ENCODE data around the gene ZFR.
"Not testable (repeated sequence)": the region's sequence is repeated elsewhere in the genome, so short reads cannot be mapped to it uniquely, and the experiment has no call there.

ZFR gene

GRCh38 chr5:32452316-32452715, 7.8 kb upstream of the ZFR start:
- DNase-seq (ENCODE audit: low read depth, low spot score), result not testable (repeated sequence)

- no peak for DNase-seq (ENCODE audit: low read depth, low spot score)
These were observed 6.4 kb upstream of the ZFR start for GRCh38 chr5:32450952-32451351.

GRCh38 chr5:32449262-32449661, 4.7 kb upstream of the ZFR start:
- no peak for DNase-seq (ENCODE audit: low read depth, low spot score)

- no peak for DNase-seq (ENCODE audit: low read depth, low spot score)
These were observed 2.1 kb upstream of the ZFR start for GRCh38 chr5:32446630-32447029.

GRCh38 chr5:32445831-32446614, 1.5 kb upstream of the ZFR start:
- no peak for DNase-seq (ENCODE audit: low read depth, low spot score)

- no peak for DNase-seq (ENCODE audit: low read depth, low spot score)
These were observed 783 bp upstream of the ZFR start for GRCh38 chr5:32445287-32445758.

- peak; percentile 19 for DNase-seq (ENCODE audit: low read depth, low spot score)
These were observed 754 bp downstream of the ZFR start for GRCh38 chr5:32443541-32444430.

GRCh38 chr5:32443145-32443540, 1.4 kb downstream of the ZFR start:
- no peak for DNase-seq (ENCODE audit: low read depth, low spot score)

GRCh38 chr5:32439086-32439642, 5.4 kb downstream of the ZFR start:
- no peak for DNase-seq (ENCODE audit: low read depth, low spot score)

- DNase-seq (ENCODE audit: low read depth, low spot score), result no peak
These were observed 7.8 kb downstream of the ZFR start for GRCh38 chr5:32436553-32437242.

- DNase-seq (ENCODE audit: low read depth, low spot score), result no peak
These were observed 9.2 kb downstream of the ZFR start for GRCh38 chr5:32435383-32435782.

GRCh38 chr5:32434221-32434620, 10.3 kb downstream of the ZFR start:
- DNase-seq (ENCODE audit: low read depth, low spot score), result no peak

GRCh38 chr5:32432633-32433032, 11.9 kb downstream of the ZFR start:
- DNase-seq (ENCODE audit: low read depth, low spot score), result no peak

- not testable (repeated sequence) for DNase-seq (ENCODE audit: low read depth, low spot score)
These were observed 13.7 kb downstream of the ZFR start for GRCh38 chr5:32430825-32431224.

- DNase-seq (ENCODE audit: low read depth, low spot score), result no peak
These were observed 16.1 kb downstream of the ZFR start for GRCh38 chr5:32428426-32428825.

- no peak for DNase-seq (ENCODE audit: low read depth, low spot score)
These were observed 17.9 kb downstream of the ZFR start for GRCh38 chr5:32426440-32427151.

GRCh38 chr5:32422697-32423096, 21.8 kb downstream of the ZFR start:
- no peak for DNase-seq (ENCODE audit: low read depth, low spot score)

- DNase-seq (ENCODE audit: low read depth, low spot score), result no peak
These were observed 23.5 kb downstream of the ZFR start for GRCh38 chr5:32421075-32421474.

GRCh38 chr5:32420506-32420905, 24.0 kb downstream of the ZFR start:
- DNase-seq (ENCODE audit: low read depth, low spot score), result no peak

- DNase-seq (ENCODE audit: low read depth, low spot score), result no peak
These were observed 24.7 kb downstream of the ZFR start for GRCh38 chr5:32419791-32420190.
